K562 (cell line): Measurements from ENCODE around the gene ACTG2.

Source experiments
- EZH2 ChIP-seq: IDR thresholded peaks from 2 replicates; pipeline ENCODE4 v1.6.1; 2012; ENCODE audit warnings: low read depth, mild to moderate bottlenecking, inconsistent platforms, low read length, borderline replicate concordance
- TCF7L2 ChIP-seq: fragments of 150-350 bp; IDR thresholded peaks from 2 replicates; pipeline ENCODE4 v1.6.1; 2016; ENCODE audit warnings: low read depth, mild to moderate bottlenecking, low read length, moderate library complexity

- TF ChIP-seq EZH2 (no peak), TCF7L2 (no peak)
Observed at GRCh38 chr2:73889206-73889605, 3.6 kb upstream of the ACTG2 start.
